A549 (cell line): ENCODE measurements around the gene NXF3. TPM values are rescaled to one million over a fixed set of nuclear protein-coding genes. Genes with fewer than 3 reads are reported as not detected.

Experiments used
- ATAC-seq, 2 experiments: fragments of 200-7000 bp in 1 of 2; fragments of >200 bp in 1 of 2; cut with Nextera tagmentation in 1 of 2; cut with Tn5 transposase in 1 of 2; 3 replicates each; pipeline versions ENCODE4 v1.8.0 to v1.9.1; 2018 to 2020; ENCODE audit warnings: mild to moderate bottlenecking in 1 of 2, moderate library complexity in 1 of 2
- CTCF ChIA-PET: fragments of 300-600 bp; sonication (Branson Sonifier 250); formaldehyde crosslinking; extraction: SDS; loops from one replicate; lab custom pipeline; 2021; ENCODE audit warnings: antibody characterized with exemption, inconsistent platforms; lab: Yijun Ruan, JAX
- POLR2A ChIA-PET: fragments of 350-600 bp; formaldehyde crosslinking; extraction: SDS; loops from one replicate; lab custom pipeline; 2021; ENCODE audit warnings: antibody characterized with exemption, inconsistent platforms; lab: Yijun Ruan, JAX
- DNase-seq, 2 experiments: peaks; one replicate each; pipeline versions ENCODE4 v3.0.0 to v3.0.0-alpha.2; 2011 to 2016; ENCODE audit warnings: low read depth in 1 of 2, low spot score in 1 of 2
- FAIRE-seq: peaks from 2 replicates; lab custom pipeline; 2011; peaks lifted over from hg19 to GRCh38; lab: Jason Lieb, UNC
- H3K27ac ChIP-seq, 2 experiments: fragments of >200 bp; sonication (Bioruptor Twin); formaldehyde crosslinking; 3 replicates each; pipeline ENCODE4 v1.5.1; 2016 to 2017
- H3K4me1 ChIP-seq: fragments of >200 bp; sonication (Bioruptor Twin); formaldehyde crosslinking; 3 replicates; pipeline ENCODE4 v1.6.1; 2016
- H3K4me2 ChIP-seq: fragments of >200 bp; sonication (Bioruptor Twin); formaldehyde crosslinking; 3 replicates; pipeline ENCODE4 v1.6.1; 2016
- H3K4me3 ChIP-seq: fragments of >200 bp; sonication (Bioruptor Twin); formaldehyde crosslinking; 3 replicates; pipeline ENCODE4 v1.5.1; 2016
- H3K9me3 ChIP-seq: fragments of >200 bp; sonication (Bioruptor Twin); formaldehyde crosslinking; 3 replicates; pipeline ENCODE4 v1.6.1; 2016
- CBX2 ChIP-seq: fragments of 200-600 bp; sonication (generic); IDR thresholded peaks from 2 replicates; pipeline ENCODE4 v1.6.1; 2016; ENCODE audit warnings: low read depth, mild to moderate bottlenecking, borderline replicate concordance
- CHD4 ChIP-seq: fragments of 200-600 bp; sonication (generic); IDR thresholded peaks from 2 replicates; pipeline ENCODE4 v1.6.1; 2016; ENCODE audit warnings: antibody characterized with exemption, mild to moderate bottlenecking, borderline replicate concordance
- EHF ChIP-seq: fragments of 250-450 bp; sonication (Bioruptor Pico); IDR thresholded peaks from 2 replicates; pipeline ENCODE4 v1.5.0; 2020; ENCODE audit warnings: mild to moderate bottlenecking
- EHMT2 ChIP-seq: fragments of 200-600 bp; sonication (generic); IDR thresholded peaks from 2 replicates; pipeline ENCODE4 v1.6.1; 2016; ENCODE audit warnings: antibody characterized with exemption, low read depth, mild to moderate bottlenecking, moderate library complexity
- FOSL2 ChIP-seq, 2 experiments: fragments of 450-650 bp in 1 of 2; fragments of >200 bp in 1 of 2; sonication (Bioruptor Twin) in 1 of 2; formaldehyde crosslinking; IDR thresholded peaks; 2 replicates each; pipeline versions ENCODE4 v1.5.0 to v1.6.1; 2016 to 2020; ENCODE audit warnings: mild to moderate bottlenecking in 1 of 2, moderate library complexity in 1 of 2
- FOXS1 ChIP-seq: fragments of 250-450 bp; sonication (Bioruptor Pico); IDR thresholded peaks from 2 replicates; pipeline ENCODE4 v1.5.0; 2020; ENCODE audit warnings: mild to moderate bottlenecking, moderate library complexity
- GATA3 ChIP-seq: IDR thresholded peaks from 2 replicates; pipeline ENCODE4 v1.6.1; 2012; ENCODE audit warnings: borderline replicate concordance
- HEYL ChIP-seq: fragments of 250-450 bp; sonication (Bioruptor Pico); IDR thresholded peaks from 2 replicates; pipeline ENCODE4 v1.8.0; 2021; ENCODE audit warnings: mild to moderate bottlenecking, moderate library complexity
- JUN ChIP-seq, 2 experiments: fragments of >200 bp; sonication (Bioruptor Twin); formaldehyde crosslinking; IDR thresholded peaks; 2 replicates in 1 of 2; 3 replicates in 1 of 2; pipeline ENCODE4 v1.6.1; 2016 to 2017
- MAFK ChIP-seq: fragments of 450-650 bp; IDR thresholded peaks from 2 replicates; pipeline ENCODE4 v1.6.1; 2014; ENCODE audit not compliant: partially characterized antibody
- NR3C1 ChIP-seq: fragments of >200 bp; sonication (Bioruptor Twin); formaldehyde crosslinking; IDR thresholded peaks from 3 replicates; pipeline ENCODE4 v1.6.1; 2017
- POLR2AphosphoS2 ChIP-seq: conservative IDR thresholded peaks from 2 replicates; pipeline ENCODE4 v1.6.1; 2012; ENCODE audit warnings: low read length, improper control_type of control experiment, inconsistent platforms
- RAD21 ChIP-seq, 2 experiments: fragments of >200 bp in 1 of 2; sonication (Bioruptor Twin) in 1 of 2; formaldehyde crosslinking in 1 of 2; IDR thresholded peaks in 1 of 2; conservative IDR thresholded peaks in 1 of 2; 2 replicates in 1 of 2; 3 replicates in 1 of 2; pipeline ENCODE4 v1.6.1; 2012 to 2018; ENCODE audit warnings: inconsistent platforms in 1 of 2
- RFX5 ChIP-seq: fragments of 450-650 bp; IDR thresholded peaks from 2 replicates; pipeline ENCODE4 v1.7.1; 2014; ENCODE audit warnings: antibody characterized with exemption, mild to moderate bottlenecking, moderate library complexity
- ZC3H11A ChIP-seq: fragments of 450-650 bp; IDR thresholded peaks from 2 replicates; pipeline ENCODE4 v1.6.1; 2014; ENCODE audit warnings: antibody characterized with exemption, mild to moderate bottlenecking
- ZNF302 ChIP-seq: fragments of 250-450 bp; sonication (Bioruptor Pico); IDR thresholded peaks from 2 replicates; pipeline ENCODE4 v1.9.0; 2021; ENCODE audit warnings: inconsistent platforms, mild to moderate bottlenecking, moderate library complexity
- WGBS: methylation state at CpG from one replicate; pipeline ENCODE4 v1.1.6; 2017; ENCODE audit errors: missing lambda C conversion rate; 5-methylcytosine and 5-hydroxymethylcytosine counted together
- polyA plus RNA-seq, 4 experiments: library from polyadenylated mRNA; depleted of rRNA in 3 of 4; stranded (reverse); fragments of >200 nt; fragmentation: RNase III in 1 of 4; extraction: RNeasy Plus Mini Kit Qiagen cat#74134 plus additional on column Dnase treatment in 1 of 4; gene quantifications; 2 replicates in 3 of 4; 3 replicates in 1 of 4; pipeline ENCODE4 v1.2.3, GENCODE V29; 2011 to 2017
- TF ChIP-seq, protein P1 (sequence below): fragments of >200 bp; sonication (Bioruptor Twin); formaldehyde crosslinking; IDR thresholded peaks from 3 replicates; pipeline ENCODE4 v1.5.1; 2016
- TF ChIP-seq, protein P2 (sequence below): fragments of >200 bp; sonication (Bioruptor Twin); formaldehyde crosslinking; IDR thresholded peaks from 2 replicates; pipeline ENCODE4 v1.6.1; 2016
- TF ChIP-seq, protein P3 (sequence below): fragments of 150-350 bp; IDR thresholded peaks from 2 replicates; pipeline ENCODE4 v1.6.1; 2014; ENCODE audit warnings: low read depth, mild to moderate bottlenecking, low read length
- TF ChIP-seq, protein P4 (sequence below): fragments of 200-600 bp; sonication (generic); IDR thresholded peaks from 2 replicates; pipeline ENCODE4 v1.6.1; 2016; ENCODE audit warnings: antibody characterized with exemption, mild to moderate bottlenecking, moderate library complexity

The NXF3 gene
- polyA plus RNA-seq, 2 of the 4 experiments (the other 2 are of a cell fraction): not detected

DNA sequence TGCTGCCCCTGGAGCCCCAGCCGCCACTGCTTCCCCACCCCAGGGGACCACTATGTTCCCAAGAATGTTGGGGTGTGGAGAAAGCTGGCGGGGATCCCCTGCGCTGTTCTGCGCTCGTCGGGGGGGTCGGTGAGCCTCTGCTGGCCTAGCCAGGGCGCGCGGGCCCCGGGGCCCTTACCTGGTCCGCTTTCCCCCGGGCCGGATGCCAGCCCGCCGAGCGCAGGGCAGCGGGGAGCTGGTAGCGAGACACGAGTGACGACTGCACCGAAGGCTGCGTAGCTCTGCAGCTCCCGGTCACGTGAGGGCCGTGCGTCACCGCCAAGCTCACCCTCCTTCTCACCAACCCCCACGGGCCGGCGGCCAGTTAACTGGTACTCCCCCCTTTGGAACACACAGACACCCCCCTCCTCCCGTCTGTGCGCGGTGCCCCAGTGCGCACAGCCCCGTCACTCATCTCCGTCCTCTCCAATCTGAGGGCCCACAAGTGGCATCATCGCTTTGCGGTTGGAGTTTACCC is 29.0 kb downstream of the NXF3 start, which contains the start of gene BEX1:
TSS of gene BEX1 (minus strand) at position 254 of the 517 bp plus-strand sequence. CDS start 897 bp downstream, outside the sequence.
- ChIA-PET CTCF (no interaction called here), POLR2A (no interaction called here)
- H3K4me2 ChIP-seq: no peak within 1 kb of the TSS
- TF ChIP-seq RAD21 (conservative IDR thresholded peaks at IDR 0.05 in 1 of 2, IDR thresholded peaks at IDR 0.05 in 1 of 2) (no peak), ZC3H11A (no peak), RFX5 (no peak), MAFK (no peak), FOSL2 (IDR thresholded peaks at IDR 0.05) (no peak), FOSL2 (CRISPR knock-in tag; IDR thresholded peaks at IDR 0.05) (no peak), FOXS1 (CRISPR knock-in tag) (no peak), HEYL (CRISPR knock-in tag) (no peak), CHD4 (no peak), JUN (IDR thresholded peaks at IDR 0.05) (no peak), POLR2AphosphoS2 (no peak), EHF (no peak)
- TF ChIP-seq, protein P1, sequence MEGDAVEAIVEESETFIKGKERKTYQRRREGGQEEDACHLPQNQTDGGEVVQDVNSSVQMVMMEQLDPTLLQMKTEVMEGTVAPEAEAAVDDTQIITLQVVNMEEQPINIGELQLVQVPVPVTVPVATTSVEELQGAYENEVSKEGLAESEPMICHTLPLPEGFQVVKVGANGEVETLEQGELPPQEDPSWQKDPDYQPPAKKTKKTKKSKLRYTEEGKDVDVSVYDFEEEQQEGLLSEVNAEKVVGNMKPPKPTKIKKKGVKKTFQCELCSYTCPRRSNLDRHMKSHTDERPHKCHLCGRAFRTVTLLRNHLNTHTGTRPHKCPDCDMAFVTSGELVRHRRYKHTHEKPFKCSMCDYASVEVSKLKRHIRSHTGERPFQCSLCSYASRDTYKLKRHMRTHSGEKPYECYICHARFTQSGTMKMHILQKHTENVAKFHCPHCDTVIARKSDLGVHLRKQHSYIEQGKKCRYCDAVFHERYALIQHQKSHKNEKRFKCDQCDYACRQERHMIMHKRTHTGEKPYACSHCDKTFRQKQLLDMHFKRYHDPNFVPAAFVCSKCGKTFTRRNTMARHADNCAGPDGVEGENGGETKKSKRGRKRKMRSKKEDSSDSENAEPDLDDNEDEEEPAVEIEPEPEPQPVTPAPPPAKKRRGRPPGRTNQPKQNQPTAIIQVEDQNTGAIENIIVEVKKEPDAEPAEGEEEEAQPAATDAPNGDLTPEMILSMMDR: no peak
- TF ChIP-seq, protein P2, sequence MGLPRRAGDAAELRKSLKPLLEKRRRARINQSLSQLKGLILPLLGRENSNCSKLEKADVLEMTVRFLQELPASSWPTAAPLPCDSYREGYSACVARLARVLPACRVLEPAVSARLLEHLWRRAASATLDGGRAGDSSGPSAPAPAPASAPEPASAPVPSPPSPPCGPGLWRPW: no peak
- DNase-seq (no peak), ATAC-seq (no peak), FAIRE-seq (no peak)
- H3K4me1 ChIP-seq: no peaks in the 10 kb centered on the region
- H3K9me3 ChIP-seq: no peaks in the 10 kb centered on the region
- WGBS: 38% methylated on average over 14 of the region's 39 CpGs
- H3K27ac ChIP-seq: no peak within 1 kb of the TSS
- H3K4me3 ChIP-seq: no peak within 1 kb of the TSS

DNA sequence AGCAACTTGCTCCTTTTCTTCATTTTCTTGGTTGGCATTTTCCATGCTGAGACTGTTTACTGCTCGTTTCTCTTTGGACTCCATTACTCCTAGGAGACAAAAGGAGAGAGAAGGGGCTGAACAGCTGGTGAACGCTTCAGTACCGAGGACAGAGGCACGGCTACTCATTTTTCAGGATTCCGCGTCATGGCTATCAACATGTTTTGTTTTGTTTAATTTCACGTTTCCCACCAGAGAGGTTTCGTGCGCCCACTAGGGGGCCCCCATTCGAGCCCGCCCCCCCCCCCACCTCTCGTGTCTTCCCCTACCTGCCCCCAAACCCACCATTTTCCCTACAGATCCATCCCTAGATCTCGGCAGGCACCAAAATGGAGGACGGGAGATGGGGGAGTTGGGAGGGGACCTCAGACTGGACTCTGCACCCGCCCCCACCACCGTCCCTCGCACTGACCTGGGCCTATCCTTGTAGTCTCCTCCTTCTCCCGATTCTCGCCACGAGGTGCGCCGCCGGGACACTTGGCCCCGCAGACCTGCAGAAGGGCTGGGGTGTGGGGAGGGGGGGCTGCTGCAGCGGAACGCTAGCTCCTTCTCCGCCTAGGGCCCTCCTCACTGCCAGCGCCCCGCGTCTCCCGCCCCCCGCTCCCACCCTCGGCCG is 29.6 kb downstream of the NXF3 start:
- TF ChIP-seq GATA3: no peak
- TF ChIP-seq, protein P3, sequence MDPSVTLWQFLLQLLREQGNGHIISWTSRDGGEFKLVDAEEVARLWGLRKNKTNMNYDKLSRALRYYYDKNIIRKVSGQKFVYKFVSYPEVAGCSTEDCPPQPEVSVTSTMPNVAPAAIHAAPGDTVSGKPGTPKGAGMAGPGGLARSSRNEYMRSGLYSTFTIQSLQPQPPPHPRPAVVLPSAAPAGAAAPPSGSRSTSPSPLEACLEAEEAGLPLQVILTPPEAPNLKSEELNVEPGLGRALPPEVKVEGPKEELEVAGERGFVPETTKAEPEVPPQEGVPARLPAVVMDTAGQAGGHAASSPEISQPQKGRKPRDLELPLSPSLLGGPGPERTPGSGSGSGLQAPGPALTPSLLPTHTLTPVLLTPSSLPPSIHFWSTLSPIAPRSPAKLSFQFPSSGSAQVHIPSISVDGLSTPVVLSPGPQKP: no peak
- no peak for TF ChIP-seq ZNF302 (CRISPR knock-in tag)
- TF ChIP-seq EHMT2: 0 out of 2 replicates have a peak, but pooled peaks have one; percentile 41
- no peak for TF ChIP-seq JUN (IDR thresholded peaks at IDR 0.05)
- no peak for TF ChIP-seq CBX2
- TF ChIP-seq, protein P4, sequence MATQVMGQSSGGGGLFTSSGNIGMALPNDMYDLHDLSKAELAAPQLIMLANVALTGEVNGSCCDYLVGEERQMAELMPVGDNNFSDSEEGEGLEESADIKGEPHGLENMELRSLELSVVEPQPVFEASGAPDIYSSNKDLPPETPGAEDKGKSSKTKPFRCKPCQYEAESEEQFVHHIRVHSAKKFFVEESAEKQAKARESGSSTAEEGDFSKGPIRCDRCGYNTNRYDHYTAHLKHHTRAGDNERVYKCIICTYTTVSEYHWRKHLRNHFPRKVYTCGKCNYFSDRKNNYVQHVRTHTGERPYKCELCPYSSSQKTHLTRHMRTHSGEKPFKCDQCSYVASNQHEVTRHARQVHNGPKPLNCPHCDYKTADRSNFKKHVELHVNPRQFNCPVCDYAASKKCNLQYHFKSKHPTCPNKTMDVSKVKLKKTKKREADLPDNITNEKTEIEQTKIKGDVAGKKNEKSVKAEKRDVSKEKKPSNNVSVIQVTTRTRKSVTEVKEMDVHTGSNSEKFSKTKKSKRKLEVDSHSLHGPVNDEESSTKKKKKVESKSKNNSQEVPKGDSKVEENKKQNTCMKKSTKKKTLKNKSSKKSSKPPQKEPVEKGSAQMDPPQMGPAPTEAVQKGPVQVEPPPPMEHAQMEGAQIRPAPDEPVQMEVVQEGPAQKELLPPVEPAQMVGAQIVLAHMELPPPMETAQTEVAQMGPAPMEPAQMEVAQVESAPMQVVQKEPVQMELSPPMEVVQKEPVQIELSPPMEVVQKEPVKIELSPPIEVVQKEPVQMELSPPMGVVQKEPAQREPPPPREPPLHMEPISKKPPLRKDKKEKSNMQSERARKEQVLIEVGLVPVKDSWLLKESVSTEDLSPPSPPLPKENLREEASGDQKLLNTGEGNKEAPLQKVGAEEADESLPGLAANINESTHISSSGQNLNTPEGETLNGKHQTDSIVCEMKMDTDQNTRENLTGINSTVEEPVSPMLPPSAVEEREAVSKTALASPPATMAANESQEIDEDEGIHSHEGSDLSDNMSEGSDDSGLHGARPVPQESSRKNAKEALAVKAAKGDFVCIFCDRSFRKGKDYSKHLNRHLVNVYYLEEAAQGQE: peak; percentile 86
- no peak for TF ChIP-seq NR3C1
- TF ChIP-seq, all 56 proteins: peak for 2
- H3K9me3 ChIP-seq: no peaks in the 10 kb centered on the region
- DNase-seq (no peak), ATAC-seq (no peak), FAIRE-seq (no peak)
- no peak overlapping the region for H3K4me3 ChIP-seq
- WGBS: 29% methylated on average over 17 of the region's 34 CpGs
- H3K27ac ChIP-seq: no peak overlapping the region
- POLR2A ChIA-PET: no interaction called here
- H3K4me2 ChIP-seq: no peak overlapping the region
- CTCF ChIA-PET: no interaction called here
- no peaks in the 10 kb centered on the region for H3K4me1 ChIP-seq
